ELF-1 (cell line): ENCODE data around the gene PRKCA.
"Not testable (repeated sequence)": the region's sequence is repeated elsewhere in the genome, so short reads cannot be mapped to it uniquely, and the experiment has no call there.

ENCODE experiments used
- DNase-seq: peaks from one replicate; pipeline ENCODE4 v3.0.0-alpha.2; 2016; ENCODE audit warnings: low read depth, low spot score

PRKCA gene

DNA sequence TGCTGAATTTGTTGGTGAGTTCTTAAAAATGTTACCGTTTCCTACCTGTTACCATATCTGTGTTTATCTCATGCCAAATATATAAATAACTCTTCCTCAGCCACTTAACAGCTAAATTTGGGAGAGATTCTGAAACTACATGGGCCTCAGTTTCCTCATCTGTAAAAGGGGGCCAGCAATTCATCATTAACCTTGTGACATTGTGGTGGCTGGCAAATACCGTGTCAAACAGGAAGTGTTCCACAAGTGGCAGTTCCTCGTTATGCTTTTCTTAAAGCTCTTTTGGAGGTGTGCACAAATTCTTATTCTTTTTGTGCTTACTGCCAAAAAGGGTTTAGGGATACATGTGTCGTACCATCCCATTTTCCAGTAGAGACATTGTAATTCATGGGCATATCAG, 312.1 kb downstream of the PRKCA start:
- DNase-seq = no peak

- no peak for DNase-seq
These were observed 316.8 kb downstream of the PRKCA start for GRCh38 chr17:66619206-66619605.

- DNase-seq = no peak
These were observed 318.1 kb downstream of the PRKCA start for GRCh38 chr17:66620528-66620927.

GRCh38 chr17:66624630-66625029, 322.2 kb downstream of the PRKCA start:
- DNase-seq = not testable (repeated sequence)

- no peak for DNase-seq
These were observed 322.9 kb downstream of the PRKCA start for GRCh38 chr17:66625311-66625767.

DNA sequence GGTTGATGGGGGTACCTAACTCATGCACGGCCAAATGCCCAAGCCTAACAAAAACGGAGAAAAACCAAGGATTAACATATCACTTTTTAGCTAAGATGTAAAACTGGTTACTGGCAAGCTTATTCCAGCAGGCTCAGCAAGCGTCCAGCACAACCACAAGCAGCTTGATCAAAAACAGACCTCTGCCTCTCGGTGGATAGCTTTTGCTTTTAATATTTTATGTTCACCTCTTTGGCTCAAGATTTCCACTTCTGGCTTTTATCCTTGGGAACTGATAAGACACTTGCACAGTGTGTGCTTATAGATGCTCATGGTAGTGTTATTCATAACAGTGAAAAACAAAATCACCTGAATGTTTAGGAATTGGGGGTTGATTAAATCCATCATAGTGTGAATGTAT, 325.6 kb downstream of the PRKCA start:
- no peak for DNase-seq

- no peak for DNase-seq
These were observed 327.3 kb downstream of the PRKCA start for GRCh38 chr17:66629762-66630161.

GRCh38 chr17:66630379-66630778, 328.0 kb downstream of the PRKCA start:
- no peak for DNase-seq

- no peak for DNase-seq
These were observed 328.5 kb downstream of the PRKCA start for GRCh38 chr17:66630828-66631472.

- no peak for DNase-seq
These were observed 330.3 kb downstream of the PRKCA start for GRCh38 chr17:66632731-66633130.

- no peak for DNase-seq
These were observed 331.0 kb downstream of the PRKCA start for GRCh38 chr17:66633317-66633965.

DNA sequence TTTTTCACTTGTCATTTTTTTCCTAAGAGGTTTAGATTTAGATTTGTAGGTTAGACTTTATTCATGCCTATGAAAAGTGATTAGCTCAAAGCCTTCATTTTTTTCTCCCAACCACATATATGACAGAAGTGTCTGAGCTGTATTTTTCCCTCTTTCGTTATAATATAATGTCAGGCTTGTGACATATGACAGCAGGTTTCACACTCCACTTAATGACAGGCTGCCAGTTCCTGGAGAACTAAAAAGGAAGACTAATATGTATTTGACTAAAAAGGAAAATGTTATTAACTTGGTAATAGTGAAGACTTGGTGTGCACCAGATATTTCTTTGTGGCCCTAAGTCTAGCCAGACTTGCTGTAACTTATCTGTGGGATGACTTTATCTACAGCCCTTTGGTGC, 331.8 kb downstream of the PRKCA start:
- DNase-seq = no peak

DNA sequence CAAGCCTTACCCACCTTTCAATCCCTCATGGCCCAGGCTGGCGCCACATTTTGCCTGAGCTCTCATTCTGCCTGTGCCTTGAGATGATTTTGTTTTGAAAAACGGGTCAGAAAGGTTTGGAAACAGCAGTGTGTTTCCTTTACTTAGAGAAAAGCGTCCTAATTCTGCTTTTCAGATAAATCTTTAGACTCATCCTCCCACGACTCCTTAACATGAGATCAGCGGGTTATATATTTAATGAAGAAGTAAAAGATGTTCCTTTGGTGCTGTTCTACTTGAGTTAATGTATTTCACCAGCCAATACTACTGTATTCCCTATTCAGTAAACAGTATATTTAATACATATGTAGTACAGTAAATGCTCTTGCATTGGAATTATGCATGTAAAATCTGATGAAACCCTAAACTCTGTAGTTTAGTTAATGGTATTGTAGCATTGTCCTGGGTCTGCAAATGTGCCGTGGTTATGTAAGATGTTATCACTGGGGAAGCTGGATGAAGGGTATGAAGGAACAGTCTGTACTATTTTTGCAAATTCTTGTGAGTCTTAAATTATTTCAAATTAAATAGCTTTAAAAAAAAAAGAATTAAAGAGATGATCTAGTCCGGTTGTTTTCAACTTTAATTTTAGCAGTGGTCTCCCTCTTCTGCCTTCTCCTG, 333.1 kb downstream of the PRKCA start:
- DNase-seq = no peak

GRCh38 chr17:66636111-66636510, 333.7 kb downstream of the PRKCA start:
- no peak for DNase-seq

DNA sequence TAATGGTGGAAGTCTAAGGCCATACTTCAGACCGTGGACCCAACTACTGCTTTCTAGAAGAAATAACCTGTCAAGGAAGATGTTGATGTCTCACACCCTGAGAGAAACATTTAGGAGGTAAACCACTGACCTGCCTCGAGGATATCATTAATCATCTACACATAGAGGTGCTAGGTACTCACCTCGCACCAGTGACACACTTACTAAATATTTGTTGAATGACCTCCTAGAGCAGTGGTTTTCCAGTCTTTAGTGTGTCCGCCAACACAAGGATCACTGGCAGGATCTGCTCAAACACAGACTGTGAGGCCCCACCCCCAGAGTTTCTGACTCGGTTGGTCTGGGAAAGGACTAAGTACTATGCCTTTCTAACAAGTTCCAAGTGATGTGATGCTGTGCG, 335.1 kb downstream of the PRKCA start:
- DNase-seq = no peak

DNA sequence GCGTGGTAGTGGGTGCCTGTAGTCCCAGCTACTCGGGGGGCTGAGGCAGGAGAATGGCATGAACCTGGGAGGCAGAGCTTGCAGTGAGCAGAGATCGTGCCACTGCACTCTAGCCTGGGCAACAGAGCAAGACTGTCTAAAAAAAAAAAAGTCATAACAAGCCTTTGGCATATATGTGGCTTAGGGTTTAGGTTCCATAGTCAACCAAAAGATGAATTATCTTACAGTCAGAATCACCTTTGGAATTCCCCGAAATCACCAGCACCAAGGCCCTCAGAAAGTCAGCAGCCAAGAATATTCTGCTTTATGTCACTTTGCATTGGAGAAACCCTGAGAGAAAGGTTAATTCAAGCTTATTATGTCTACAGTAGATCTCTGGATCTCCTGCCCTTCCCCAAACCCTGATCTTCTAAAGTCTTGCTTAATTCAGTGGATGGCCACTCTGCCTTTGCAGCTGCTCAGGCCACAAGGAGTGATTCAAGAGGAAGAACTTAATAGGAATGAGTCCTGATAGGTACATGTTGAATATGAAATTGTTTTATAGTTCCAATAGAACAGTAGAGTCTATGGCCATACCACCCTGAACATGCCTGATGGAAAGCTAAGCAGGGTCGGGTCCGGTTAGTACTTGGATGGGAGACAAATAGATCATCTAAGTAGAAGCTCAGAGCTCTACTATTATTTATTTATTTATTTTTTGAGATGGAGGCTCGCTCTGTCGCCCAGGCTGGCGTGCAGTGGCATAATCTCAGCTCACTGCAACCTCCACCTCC, 336.5 kb downstream of the PRKCA start:
- DNase-seq = no peak

- no peak for DNase-seq
These were observed 341.6 kb downstream of the PRKCA start for GRCh38 chr17:66643815-66644710.

DNA sequence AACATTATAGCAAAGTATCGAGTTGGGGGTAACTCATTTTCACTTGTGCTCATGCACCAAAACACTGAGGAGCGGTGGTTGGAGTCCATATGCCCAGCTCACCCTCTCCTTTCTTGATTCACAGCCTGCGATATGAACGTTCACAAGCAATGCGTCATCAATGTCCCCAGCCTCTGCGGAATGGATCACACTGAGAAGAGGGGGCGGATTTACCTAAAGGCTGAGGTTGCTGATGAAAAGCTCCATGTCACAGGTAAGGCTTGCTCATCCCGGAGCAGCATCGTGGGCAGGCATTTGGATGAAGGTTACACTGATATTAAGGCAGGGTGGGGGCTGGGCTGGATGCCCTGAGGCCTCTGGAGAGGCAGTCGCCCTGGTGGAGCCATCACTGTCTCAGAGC, 342.8 kb downstream of the PRKCA start:
- no peak for DNase-seq

GRCh38 chr17:66647391-66647983, 345.1 kb downstream of the PRKCA start:
- DNase-seq = no peak

DNA sequence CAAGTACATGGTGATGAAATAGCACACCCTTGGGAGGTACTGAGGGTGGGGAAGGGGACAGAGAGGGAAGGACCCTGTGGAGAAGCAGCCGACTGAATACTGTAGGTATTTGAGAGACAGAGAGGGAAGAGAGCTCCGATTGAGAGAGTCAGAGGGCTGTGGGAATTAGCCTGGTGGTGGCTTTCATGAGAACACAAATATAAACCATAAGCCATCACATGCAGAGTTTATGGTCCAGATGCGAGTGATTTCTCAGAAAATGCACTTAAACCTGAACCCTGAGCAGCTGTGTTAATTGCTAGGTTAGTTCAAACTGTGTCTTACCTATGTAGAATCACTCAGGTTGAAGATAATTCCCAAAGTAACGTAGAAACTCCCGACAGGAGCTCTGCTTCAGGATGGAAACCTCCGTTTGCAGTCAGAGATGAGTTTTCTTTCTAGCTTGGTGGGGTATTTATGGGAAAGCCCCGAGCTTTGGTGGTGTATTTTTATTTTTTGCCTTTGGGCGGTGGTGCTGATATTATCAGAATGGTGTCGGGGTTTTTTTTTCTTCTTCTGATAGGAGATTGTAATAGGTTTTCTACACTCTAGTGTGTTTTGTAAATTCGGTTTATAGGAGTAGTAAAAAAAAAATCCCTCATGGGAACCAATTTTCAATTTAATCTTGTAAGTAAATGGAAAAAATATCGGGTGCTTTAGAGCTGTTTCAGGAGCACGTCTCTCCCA, 347.6 kb downstream of the PRKCA start:
- DNase-seq = no peak
